ENCODE measurements around the gene HRC.
"Not testable (repeated sequence)": the region's sequence is repeated elsewhere in the genome, so short reads cannot be mapped to it uniquely, and the experiment has no call there.

The HRC gene

GRCh38 chr19:49133621-49134454 is 21.4 kb downstream of the HRC start:
- DNase-seq = peak; percentile 52

DNA sequence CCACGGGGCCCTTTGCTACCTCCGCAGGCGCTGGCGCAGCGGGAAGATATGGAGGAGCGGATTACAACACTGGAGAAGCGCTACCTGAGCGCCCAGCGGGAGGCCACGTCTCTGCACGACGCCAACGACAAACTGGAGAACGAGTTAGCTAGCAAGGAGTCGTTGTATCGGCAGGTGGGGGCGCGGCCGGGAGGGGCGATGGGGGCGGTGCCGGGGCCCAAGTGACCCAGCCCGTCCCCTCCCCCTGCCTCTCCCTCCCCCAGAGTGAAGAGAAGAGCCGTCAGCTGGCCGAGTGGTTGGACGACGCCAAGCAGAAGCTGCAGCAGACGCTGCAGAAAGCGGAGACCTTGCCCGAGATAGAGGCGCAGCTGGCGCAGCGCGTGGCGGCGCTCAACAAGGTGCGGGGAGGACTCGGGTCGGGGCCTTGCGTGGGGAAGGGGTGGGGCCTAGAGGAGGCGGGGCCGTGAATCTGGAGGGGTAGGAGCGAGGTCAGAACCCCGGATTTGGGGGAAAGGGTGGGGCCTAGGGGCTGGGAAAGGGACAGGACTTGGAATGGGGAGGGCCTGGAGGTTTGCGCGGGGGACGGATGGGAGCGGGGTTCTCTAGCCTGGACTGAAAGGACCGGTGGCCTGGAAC is 22.1 kb downstream of the HRC start:
- peak; percentile 49 for DNase-seq

DNA sequence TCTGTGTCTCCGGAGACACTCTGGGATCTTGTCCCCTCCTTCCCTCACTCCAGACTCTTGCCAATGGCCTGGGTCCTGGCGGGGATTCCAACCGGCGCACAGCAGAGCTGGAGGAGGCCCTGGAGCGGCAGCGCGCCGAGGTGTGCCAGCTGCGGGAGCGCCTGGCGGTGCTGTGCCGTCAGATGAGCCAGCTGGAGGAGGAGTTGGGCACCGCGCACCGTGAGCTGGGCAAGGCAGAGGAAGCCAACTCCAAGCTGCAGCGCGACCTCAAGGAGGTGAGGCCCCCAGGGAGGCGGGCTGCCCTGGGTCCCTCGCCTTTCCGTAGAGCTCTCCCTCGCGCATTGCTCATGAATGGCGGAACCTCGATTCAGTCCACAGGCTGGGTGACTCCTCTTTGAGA is 24.9 kb downstream of the HRC start:
- no peak for DNase-seq

DNA sequence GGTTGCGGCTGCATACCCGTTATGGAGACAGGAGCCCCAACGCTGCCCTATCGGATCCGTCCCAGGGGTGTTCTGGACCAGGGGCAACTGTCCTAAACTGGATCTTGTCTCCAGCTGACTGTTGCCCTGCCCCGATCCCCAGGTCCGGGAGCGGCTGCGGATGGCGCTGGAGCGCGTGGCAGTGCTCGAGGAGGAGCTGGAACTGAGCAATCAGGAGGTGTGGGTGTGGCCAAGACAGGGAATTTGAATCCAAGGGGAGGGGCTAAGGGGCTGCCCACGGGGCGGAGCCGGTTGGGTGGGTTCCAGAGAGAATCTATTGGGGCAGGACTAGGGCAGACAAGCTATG is 26.0 kb downstream of the HRC start:
- DNase-seq = no peak

DNA sequence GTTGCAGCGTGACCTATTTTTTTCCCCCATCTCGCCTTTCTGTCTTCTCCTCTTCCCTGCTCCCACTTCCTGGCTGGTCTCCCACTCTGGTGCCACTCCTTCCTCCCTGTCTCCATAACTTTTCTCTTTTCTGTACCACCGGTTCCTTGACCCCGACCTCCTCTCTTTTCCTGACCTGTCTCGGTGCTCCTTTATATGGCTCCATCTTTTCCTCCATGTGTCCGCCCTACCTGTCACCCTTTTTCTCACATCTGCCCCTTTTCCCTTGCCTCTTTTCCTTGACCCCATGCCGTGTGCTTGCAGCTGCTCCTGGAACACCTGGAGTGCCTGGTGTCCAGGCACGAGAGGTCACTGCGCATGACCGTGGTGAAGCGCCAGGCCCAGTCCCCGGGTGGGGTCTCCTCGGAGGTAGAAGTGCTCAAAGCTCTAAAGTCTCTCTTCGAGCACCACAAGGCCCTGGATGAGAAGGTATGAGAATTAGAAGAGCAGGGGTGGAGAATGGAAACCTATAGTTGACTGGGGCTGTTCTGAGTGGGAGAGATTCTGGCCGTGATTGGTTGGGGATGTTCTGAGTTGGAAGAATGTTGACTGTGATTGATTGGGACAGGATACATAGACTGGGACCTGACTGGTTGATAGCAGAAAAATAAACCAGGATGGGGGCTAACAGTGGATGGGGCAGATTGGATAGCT is 26.5 kb downstream of the HRC start:
- DNase-seq = no peak

- DNase-seq = peak; percentile 88
Observed at GRCh38 chr19:49127674-49128544, 27.3 kb downstream of the HRC start.

DNA sequence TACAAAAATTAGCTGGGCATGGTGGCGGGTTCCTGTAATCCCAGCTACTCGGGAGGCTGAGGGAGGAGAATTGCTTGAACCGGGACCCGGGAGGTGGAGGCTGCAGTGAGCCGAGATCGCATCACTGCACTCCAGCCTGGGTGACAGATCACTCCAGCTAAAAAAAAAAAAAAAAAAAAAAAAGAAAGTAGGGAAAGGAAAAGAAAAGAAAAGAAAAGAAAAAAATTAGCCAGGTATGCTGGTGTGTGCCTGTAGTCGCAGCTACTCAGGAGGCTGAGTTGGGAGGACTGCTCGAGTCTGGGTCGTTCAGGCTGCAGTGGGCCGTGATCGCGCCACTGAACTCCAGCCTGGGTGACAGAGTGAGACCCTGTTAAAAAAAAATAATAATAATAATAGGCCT is 28.0 kb downstream of the HRC start:
- not testable (repeated sequence) for DNase-seq

- no peak for DNase-seq
Observed at GRCh38 chr19:49126575-49126974, 28.6 kb downstream of the HRC start.

DNA sequence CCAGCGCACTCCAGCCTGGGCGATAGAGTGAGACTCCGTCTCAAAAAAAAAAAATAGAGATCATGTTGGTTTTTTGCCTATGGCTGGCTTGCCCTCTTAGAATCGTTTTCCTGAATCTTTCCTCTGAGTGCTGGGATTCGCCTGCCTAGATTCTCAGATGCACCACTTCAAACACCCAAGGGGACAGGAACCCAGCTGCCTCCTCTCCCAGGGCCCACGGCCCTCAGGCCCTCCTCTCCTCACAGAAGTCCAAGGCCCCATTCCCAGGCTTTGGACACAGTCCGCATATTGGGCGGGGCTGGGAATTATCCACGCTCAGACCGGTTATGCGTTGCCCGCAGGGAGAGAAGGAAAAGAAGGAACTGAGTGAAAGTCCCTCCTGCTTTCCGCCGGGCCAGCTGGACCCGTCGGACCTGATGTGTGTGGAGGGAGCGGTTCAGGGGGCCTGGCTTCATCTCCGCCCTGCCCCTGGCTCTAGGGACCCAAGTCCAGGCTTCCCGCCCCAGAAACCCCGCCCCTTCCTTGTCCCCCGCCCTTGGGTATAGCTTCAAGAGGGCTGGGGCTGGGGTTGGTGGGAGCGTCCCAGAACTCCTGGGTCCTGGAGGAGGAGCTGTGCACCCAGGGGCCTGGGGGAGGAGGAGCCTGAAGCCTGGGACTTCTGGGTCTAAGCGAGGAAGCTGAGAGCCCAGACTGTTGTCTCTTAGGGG is 30.0 kb downstream of the HRC start:
- no peak for DNase-seq

- DNase-seq = not testable (repeated sequence)
Observed at GRCh38 chr19:49123285-49123684, 31.9 kb downstream of the HRC start.

DNA sequence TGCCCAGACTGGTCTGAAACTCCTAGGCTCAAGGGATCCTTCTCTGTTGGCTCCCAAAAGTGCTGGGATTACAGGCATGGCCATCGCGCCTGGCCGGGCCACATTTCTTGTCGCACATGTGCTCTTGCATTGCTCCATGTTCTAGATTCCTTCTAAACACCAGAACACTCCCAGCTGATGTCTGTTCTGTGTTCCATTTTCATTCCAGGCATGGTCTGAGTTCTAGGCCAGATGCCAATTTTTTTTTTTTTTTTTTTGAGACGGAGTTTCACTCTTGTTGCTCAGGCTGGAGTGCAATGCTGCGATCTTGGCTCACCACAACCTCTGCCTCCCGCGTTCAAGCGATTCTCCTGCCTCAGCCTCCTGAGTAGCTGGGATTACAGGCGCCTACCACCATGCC is 33.4 kb downstream of the HRC start:
- DNase-seq = not testable (repeated sequence)

DNA sequence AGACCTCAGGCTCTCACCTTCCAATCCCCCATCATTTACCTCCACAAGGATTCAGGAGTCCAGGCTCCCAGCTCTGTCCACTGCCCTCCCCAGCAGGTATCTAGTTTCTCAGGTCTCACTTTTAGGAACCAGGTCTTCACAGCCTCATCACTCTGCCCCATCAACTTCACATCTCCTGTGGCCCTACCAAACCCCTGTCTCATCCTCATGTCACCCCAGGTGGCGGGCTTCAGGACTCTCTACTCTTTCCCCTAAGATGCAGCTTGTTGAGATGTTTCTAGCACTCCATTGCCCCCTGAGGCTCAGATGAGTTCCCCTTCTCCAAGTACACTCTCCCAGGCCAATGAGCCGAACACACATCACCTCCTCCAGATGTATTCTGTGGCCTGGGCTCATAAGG is 34.3 kb downstream of the HRC start:
- DNase-seq = no peak

DNA sequence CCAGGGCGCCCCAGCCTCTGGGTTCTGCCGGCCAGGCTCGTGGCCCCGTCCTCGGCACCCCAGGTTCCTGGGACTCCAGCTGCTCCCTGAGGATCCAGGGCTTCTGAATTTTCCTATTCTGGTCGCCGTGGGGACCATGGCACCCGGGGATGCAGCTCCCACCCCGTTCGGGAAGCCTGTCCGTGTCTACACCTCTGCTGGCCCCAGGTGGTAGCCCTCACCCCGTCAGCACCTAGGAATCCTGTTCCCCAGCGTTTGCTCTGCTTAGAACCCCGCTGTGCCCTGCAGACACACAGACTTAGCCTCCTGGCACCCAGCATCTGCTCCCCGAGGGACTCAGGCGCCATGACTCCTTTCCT is 34.9 kb downstream of the HRC start:
- DNase-seq = no peak

DNA sequence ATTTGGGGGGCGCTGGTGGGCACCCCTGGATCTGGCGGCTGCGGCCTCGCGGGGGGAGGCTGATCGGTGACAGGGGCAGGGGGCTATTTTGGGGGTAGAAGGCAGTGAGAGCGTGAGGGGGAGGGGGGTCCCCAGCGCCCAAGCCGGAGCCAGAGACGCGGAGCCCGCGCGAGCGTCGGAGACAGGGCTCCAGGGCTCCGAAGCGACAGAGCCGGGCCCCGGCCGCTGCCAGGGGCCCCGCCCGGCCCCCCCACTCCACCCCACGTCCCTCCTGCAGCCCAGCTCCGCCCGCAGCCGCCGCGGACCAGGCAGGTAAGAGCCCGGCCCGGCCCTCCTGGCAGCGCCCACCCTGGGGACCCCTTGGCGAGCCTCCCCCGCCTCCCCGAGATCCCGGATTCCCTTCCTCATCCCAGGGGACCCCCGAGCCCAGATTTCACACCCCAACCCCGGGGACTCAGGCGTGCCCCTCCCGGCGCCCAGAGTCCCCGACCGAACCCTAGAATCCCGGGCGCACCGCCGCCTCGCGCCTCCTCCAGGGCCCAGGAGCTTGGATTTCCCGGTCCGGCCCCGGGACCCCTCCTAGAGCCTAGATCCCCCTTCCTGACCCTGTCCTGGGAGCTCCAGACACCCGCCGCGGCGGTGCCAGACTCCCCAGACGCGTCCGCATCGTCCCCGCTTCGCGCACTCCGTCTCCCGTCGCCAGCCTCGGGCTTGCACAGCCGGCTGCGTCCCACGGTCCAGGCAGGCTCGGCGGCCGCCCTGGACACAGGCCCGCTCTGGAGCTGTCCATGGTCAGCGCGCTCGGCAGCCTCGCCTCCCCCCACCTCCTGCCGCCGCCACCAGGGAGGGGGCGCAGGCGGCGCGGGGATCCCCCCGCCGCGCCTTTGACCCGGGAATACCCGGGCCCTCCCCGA is 35.5 kb downstream of the HRC start, which contains the start of gene PPFIA3:
TSS of gene PPFIA3 (plus strand) at position 134 of the 914 bp plus-strand sequence. CDS start 8,330 bp downstream, outside the sequence.
- DNase-seq = no peak

GRCh38 chr19:49118565-49119410 is 36.4 kb downstream of the HRC start, which contains the start of gene C19orf73:
TSS of gene C19orf73 (minus strand) at chr19:49119143. CDS start at chr19:49119022, 121 bp downstream.
- peak; percentile 90 for DNase-seq

GRCh38 chr19:49117677-49118564 is 37.3 kb downstream of the HRC start:
- DNase-seq = no peak

DNA sequence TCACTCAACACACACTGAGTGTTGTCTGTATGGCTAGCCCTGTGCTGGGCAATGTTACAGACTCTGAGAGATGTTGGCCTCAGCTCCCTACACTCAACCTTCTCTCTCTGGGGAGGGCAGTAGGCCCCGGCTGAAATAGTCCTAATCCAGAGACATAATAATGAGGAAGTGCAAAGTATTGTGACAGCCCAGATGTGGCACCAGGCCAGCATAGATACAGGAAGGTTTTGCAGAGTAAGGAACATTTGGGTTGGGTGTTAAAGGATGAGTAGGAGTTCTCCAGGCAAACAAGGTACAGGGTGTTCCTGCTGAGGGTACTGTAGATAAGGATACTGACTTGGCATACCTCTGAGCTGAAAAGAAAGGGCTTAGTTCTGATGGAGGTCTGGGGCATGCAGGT is 38.7 kb downstream of the HRC start:
- DNase-seq = no peak

DNA sequence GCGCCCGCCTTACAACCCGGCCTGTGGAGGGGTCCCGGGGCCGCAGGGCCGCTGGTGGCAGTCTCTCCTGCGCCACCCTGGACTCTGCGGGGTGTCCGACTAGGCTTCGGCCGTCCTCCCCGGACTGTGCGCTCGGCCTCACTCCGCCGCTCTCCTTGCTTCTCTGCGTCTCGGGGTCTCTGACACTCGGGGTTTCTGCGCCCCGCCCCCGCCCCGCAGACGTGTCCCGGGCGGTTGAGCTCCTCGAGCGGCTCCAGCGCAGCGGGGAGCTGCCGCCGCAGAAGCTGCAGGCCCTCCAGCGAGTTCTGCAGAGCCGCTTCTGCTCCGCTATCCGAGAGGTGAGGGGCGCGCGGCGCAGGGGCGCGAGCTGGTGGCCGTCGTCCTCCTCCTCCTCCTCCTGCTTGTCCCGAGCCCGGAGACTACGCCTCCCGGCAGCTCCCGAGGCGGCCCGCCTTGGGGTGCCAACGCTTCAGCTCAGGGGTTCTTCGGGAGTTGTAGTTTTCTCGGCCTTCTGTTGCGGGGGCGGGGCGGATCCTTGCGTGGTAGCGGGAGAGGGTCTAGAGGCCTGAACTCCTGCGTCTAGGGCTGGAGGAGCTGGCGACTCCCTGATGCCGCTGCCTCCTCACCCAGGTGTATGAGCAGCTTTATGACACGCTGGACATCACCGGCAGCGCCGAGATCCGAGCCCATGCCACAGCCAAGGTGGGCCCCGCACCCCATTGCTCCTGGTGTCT is 40.4 kb downstream of the HRC start:
- DNase-seq = peak; percentile 31
